Skeletal muscle satellite cell (primary cell): ENCODE data around the gene IMPDH2.

Experiments used
- H3K27me3 ChIP-seq: 2 replicates; pipeline ENCODE4 v1.7.0; 2013; ENCODE audit warnings: low read length; ENCODE audit not compliant: control insufficient read depth, insufficient read depth
- H3K36me3 ChIP-seq: 2 replicates; pipeline ENCODE4 v1.7.0; 2013; ENCODE audit warnings: mild to moderate bottlenecking, control low read depth, low read length; ENCODE audit not compliant: insufficient read depth
- H3K4me1 ChIP-seq: 2 replicates; pipeline ENCODE4 v1.7.0; 2013; ENCODE audit warnings: low read length; ENCODE audit not compliant: control insufficient read depth, insufficient read depth
- H3K4me2 ChIP-seq: 2 replicates; pipeline ENCODE4 v1.7.0; 2013; ENCODE audit warnings: mild to moderate bottlenecking, low read length
- H3K4me3 ChIP-seq: 2 replicates; pipeline ENCODE4 v1.7.0; 2013; ENCODE audit warnings: low read length
- H3K9ac ChIP-seq: 2 replicates; pipeline ENCODE4 v1.7.0; 2013; ENCODE audit warnings: mild to moderate bottlenecking, low read depth, low read length, moderate library complexity
- H3K9me3 ChIP-seq: replicated peaks from 2 replicates; pipeline ENCODE4 v1.7.0; 2013; ENCODE audit warnings: mild to moderate bottlenecking, control low read depth, low read length
- small RNA-seq: library from RNA; depleted of rRNA; stranded (forward); fragments of <200 nt; gene quantifications from one replicate; pipeline ENCODE3, GENCODE V24; 2012

IMPDH2 gene

DNA sequence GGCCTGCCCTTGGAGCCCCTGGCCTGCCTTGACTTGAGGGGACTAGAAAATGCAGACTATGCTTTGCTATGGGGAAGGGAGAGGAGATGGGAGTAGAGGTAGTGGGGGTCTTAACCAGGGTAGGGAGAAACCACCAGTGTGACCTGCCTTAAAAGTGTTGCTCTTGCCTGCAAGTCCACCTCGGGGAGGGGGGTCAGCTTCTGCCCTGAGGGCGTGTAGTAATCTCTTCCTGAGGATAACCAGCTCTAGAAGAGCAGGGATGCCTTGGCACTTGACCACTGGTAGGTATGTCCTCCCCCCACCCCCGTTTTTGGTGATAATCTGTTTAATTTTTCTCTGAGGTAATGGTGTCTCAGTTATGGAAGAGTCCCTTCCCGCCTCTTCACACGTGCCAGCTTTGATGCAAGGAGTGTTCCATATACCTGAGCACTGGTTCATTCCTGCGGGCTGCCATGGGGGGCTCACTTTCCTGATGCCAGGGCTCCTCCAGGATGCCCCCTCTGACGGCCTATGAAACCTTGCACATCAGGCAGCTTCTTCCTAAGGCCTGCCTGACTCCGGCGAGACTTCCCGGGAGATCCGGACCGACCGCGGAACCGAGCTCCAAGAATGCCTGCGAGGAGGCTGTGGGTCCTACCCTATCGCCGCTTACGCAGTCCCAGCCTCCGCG, 39.9 kb downstream of the IMPDH2 start:
- Histone ChIP-seq H3K36me3 (peaks cover 11% of the 10 kb centered on the region), H3K27me3 (no peaks in the 10 kb centered on the region), H3K9ac (peak overlapping the region; percentile 82), H3K4me3 (peak overlapping the region; percentile 75), H3K4me2 (peak overlapping the region; percentile 87), H3K9me3 (no peaks in the 10 kb centered on the region), H3K4me1 (peaks cover 22% of the 10 kb centered on the region)

- H3K27me3 ChIP-seq, result no peaks in the 10 kb centered on the region
- H3K36me3 ChIP-seq, result peaks cover 38% of the 10 kb centered on the region
- no peaks in the 10 kb centered on the region for H3K9me3 ChIP-seq
- no peak overlapping the region for H3K4me3 ChIP-seq
- no peak overlapping the region for H3K9ac ChIP-seq
- peaks cover 12% of the 10 kb centered on the region for H3K4me1 ChIP-seq
- H3K4me2 ChIP-seq, result no peak overlapping the region
Observed at GRCh38 chr3:48985831-48986376, 43.3 kb downstream of the IMPDH2 start.

DNA sequence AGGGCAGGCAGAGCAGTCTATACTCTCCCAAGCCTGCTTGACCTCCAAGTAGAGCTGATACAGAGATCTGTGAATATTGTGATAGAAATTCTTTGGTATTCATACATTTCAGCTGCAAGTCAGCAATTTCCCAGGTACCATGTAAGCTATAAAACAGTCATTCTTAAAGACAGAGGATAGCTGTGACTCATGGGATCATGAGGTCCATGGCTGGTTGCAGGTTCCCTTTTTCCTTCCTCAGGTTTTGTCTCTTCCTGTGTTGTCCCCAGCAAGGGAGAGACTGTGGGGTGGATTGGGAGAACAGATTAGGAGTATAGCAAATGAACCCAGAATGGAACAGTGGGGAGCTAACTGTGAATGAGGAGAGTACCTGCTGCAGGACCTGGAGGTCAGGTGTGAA, 44.5 kb downstream of the IMPDH2 start:
- H3K9ac ChIP-seq, result no peak overlapping the region
- H3K4me1 ChIP-seq, result peaks cover 8% of the 10 kb centered on the region
- H3K4me2 ChIP-seq, result no peak overlapping the region
- H3K27me3 ChIP-seq, result no peaks in the 10 kb centered on the region
- peaks cover 47% of the 10 kb centered on the region for H3K36me3 ChIP-seq
- no peaks in the 10 kb centered on the region for H3K9me3 ChIP-seq
- no peak overlapping the region for H3K4me3 ChIP-seq

- no peak overlapping the region for H3K4me2 ChIP-seq
- no peaks in the 10 kb centered on the region for H3K4me1 ChIP-seq
- no peak overlapping the region for H3K9ac ChIP-seq
- no peaks in the 10 kb centered on the region for H3K9me3 ChIP-seq
- no peaks in the 10 kb centered on the region for H3K27me3 ChIP-seq
- peaks cover 56% of the 10 kb centered on the region for H3K36me3 ChIP-seq
- no peak overlapping the region for H3K4me3 ChIP-seq
Observed at GRCh38 chr3:48983096-48983495, 46.1 kb downstream of the IMPDH2 start.

DNA sequence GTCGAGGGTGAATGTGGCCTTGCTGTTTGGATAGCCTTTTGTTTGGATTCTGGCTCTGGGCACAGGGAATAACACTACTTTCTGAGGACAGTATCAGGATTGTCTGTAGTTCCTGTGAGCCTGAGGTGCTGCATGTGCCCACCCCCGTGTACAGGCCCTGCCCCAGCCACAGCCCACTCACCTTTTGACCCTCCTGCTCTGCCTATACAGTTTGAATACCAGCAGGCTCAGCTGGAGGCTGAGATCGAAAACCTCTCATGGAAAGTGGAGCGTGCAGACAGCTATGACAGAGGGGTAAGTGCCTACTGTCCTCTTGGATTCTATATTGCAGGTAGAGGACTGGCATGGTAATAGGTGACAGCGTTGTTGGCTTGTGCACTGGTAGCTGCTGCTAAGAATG, 46.5 kb downstream of the IMPDH2 start:
- H3K9ac ChIP-seq, result no peak overlapping the region
- H3K9me3 ChIP-seq, result no peaks in the 10 kb centered on the region
- no peaks in the 10 kb centered on the region for H3K27me3 ChIP-seq
- H3K36me3 ChIP-seq, result peaks cover 61% of the 10 kb centered on the region
- H3K4me2 ChIP-seq, result no peak overlapping the region
- no peaks in the 10 kb centered on the region for H3K4me1 ChIP-seq
- H3K4me3 ChIP-seq, result no peak overlapping the region

DNA sequence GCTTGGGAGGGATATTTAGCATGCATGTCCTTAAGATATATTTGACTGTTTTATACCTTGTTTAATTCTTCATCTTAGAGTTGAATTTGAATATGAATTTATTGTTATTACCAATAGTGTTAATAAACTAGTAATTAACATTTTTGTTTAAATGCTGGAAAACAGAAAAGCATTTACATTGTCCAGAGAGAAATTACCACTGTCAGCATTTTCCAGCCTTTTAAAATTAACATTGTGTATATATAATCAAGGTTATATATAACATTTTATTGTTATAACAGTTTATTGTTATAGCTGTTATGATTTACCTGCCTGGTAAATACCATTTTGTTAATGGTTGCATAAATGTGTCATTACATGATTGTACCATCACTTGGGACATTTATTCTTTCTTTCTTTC, 47.2 kb downstream of the IMPDH2 start:
- peaks cover 63% of the 10 kb centered on the region for H3K36me3 ChIP-seq
- no peaks in the 10 kb centered on the region for H3K27me3 ChIP-seq
- no peaks in the 10 kb centered on the region for H3K9me3 ChIP-seq
- no peaks in the 10 kb centered on the region for H3K4me1 ChIP-seq
- no peak overlapping the region for H3K4me2 ChIP-seq
- H3K9ac ChIP-seq, result no peak overlapping the region
- H3K4me3 ChIP-seq, result no peak overlapping the region

- no peaks in the 10 kb centered on the region for H3K27me3 ChIP-seq
- no peak overlapping the region for H3K4me2 ChIP-seq
- H3K9ac ChIP-seq, result no peak overlapping the region
- no peaks in the 10 kb centered on the region for H3K4me1 ChIP-seq
- H3K36me3 ChIP-seq, result peaks cover 70% of the 10 kb centered on the region
- no peak overlapping the region for H3K4me3 ChIP-seq
- no peaks in the 10 kb centered on the region for H3K9me3 ChIP-seq
Observed at GRCh38 chr3:48980295-48980694, 48.9 kb downstream of the IMPDH2 start.

DNA sequence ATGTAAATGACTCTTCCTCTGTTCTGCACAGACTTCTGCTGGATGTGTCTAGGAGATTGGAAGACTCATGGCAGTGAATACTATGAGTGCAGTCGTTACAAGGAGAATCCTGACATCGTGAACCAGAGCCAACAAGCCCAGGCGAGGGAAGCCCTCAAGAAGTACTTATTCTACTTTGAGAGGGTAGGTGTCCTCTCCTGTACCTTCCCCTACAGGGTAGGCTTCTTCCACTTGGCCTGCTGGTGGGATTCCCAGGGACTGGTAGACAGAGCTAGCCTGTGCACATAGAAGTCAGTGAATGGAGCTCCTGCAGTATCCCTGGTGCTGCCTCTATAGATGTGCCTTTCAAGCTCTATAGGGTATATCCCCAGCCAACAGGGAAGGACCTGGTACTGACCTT, 49.7 kb downstream of the IMPDH2 start:
- H3K27me3 ChIP-seq, result no peaks in the 10 kb centered on the region
- H3K4me3 ChIP-seq, result no peak overlapping the region
- H3K4me1 ChIP-seq, result no peaks in the 10 kb centered on the region
- H3K4me2 ChIP-seq, result no peak overlapping the region
- peaks cover 70% of the 10 kb centered on the region for H3K36me3 ChIP-seq
- no peaks in the 10 kb centered on the region for H3K9me3 ChIP-seq
- H3K9ac ChIP-seq, result no peak overlapping the region

Small RNAs within 50 kb of the gene (small RNA-seq; reads per million reads assigned to genes)
- gene MIR191, result 17,729 reads per million, percentile 100 among the genes with 10 or more reads in this experiment
- gene MIR425, result 719 reads per million, percentile 99 among the genes with 10 or more reads in this experiment
